Left cardiac atrium (tissue), 4 donors: ENCODE measurements around the gene CHST1. TPM values are rescaled to one million over a fixed set of nuclear protein-coding genes. Genes with fewer than 3 reads are reported as not detected.

Experiments used
- ATAC-seq, 2 donors: fragments of 200-7000 bp; cut with Tn5 transposase; one replicate each; pipeline ENCODE4 v1.9.1; 2020; ENCODE audit warnings: mild to moderate bottlenecking in 2 of 2, moderate library complexity in 2 of 2
- DNase-seq: peaks from one replicate; pipeline ENCODE4 v3.0.0-alpha.2; 2020
- intact Hi-C, 2 donors: fragments of 100-400 bp; cut with DNase I; formaldehyde crosslinking; loops; one replicate each; pipeline versions ENCODE4 v1.14.1 to v1.15.1; 2022 to 2023
- total RNA-seq, 2 donors: library from RNA; stranded (reverse); fragmentation: NEBNext Ultra II Directional; extraction: Animal tissue kit (Norgen Biotek cat#: 25700); gene quantifications; one replicate each; pipeline ENCODE4 v1.2.1, GENCODE V29; 2021
- donor health status: DM: no; HTN: yes; CAD: no.
- donor health status: DM: no; HTN: yes; CAD: no; lungs with severe emphysema.
- donor health status: DM: yes; HTN: yes; CAD: no.
- donor health status: Dilated cardiomyopathy.

CHST1 gene
- total RNA-seq, 2 donors from 2014 or later, result 3.2 to 3.5 TPM

GRCh38 chr11:45662665-45663485 is 2.5 kb downstream of the CHST1 start:
- no peak for DNase-seq
- no peak for ATAC-seq
- intact Hi-C loops, result loop anchor here in 1 of 2 donors (5.0 kb wide), 1 partner anchor 109 kb away; no protein-coding TSS in a partner anchor

- intact Hi-C loops, result loop anchor here in 1 of 2 donors (5.0 kb wide), 1 partner anchor 110 kb away; no protein-coding TSS in a partner anchor
- no peak for DNase-seq
- ATAC-seq, result no peak
Observed at GRCh38 chr11:45662096-45662664, 3.2 kb downstream of the CHST1 start.

GRCh38 chr11:45661439-45662055 is 3.9 kb downstream of the CHST1 start:
- intact Hi-C loops, result loop anchor here in 1 of 2 donors (5.0 kb wide), 1 partner anchor 111 kb away; no protein-coding TSS in a partner anchor
- no peak for DNase-seq
- no peak for ATAC-seq

GRCh38 chr11:45660729-45661438 is 4.5 kb downstream of the CHST1 start:
- intact Hi-C loops, result loop anchor here in 1 of 2 donors (5.0 kb wide), 1 partner anchor 111 kb away; no protein-coding TSS in a partner anchor
- DNase-seq (no peak), ATAC-seq (no peak)

GRCh38 chr11:45659818-45660160 is 5.6 kb downstream of the CHST1 start:
- no peak for ATAC-seq
- DNase-seq, result no peak

GRCh38 chr11:45659031-45659817 is 6.2 kb downstream of the CHST1 start:
- ATAC-seq (no peak), DNase-seq (no peak)
- intact Hi-C loops, result loop anchor here (5.0 to 10.0 kb wide), 5 partner anchors 104 to 287 kb away; no protein-coding TSS in a partner anchor

More at GRCh38 chr11:45659818-45660160, 5.6 kb downstream of the CHST1 start:
- intact Hi-C loops, result loop anchor here (5.0 to 10.0 kb wide), 6 partner anchors 105 to 287 kb away; no protein-coding TSS in a partner anchor

- intact Hi-C loops, result loop anchor here (5.0 to 10.0 kb wide), 5 partner anchors 104 to 286 kb away; no protein-coding TSS in a partner anchor
- ATAC-seq, result peak; percentile 85 to 90
- peak; percentile 90 for DNase-seq
Observed at GRCh38 chr11:45658292-45658991, 7.0 kb downstream of the CHST1 start.

- ATAC-seq (no peak), DNase-seq (no peak)
- intact Hi-C loops, result loop anchor here (5.0 to 10.0 kb wide), 5 partner anchors 103 to 285 kb away; no protein-coding TSS in a partner anchor
Observed at GRCh38 chr11:45657496-45658260, 7.7 kb downstream of the CHST1 start.

- no peak for ATAC-seq
- intact Hi-C loops, result loop anchor here (5.0 to 10.0 kb wide), 5 partner anchors 101 to 284 kb away; no protein-coding TSS in a partner anchor
- DNase-seq, result no peak
Observed at GRCh38 chr11:45655831-45656230, 9.6 kb downstream of the CHST1 start.

- DNase-seq, result peak; percentile 81
- intact Hi-C loops, result loop anchor here (5.0 to 10.0 kb wide), 5 partner anchors 101 to 283 kb away; no protein-coding TSS in a partner anchor
- ATAC-seq, result peak; percentile 47 to 65
Observed at GRCh38 chr11:45655347-45655756, 10.1 kb downstream of the CHST1 start.

GRCh38 chr11:45655012-45655283 is 10.5 kb downstream of the CHST1 start:
- DNase-seq, result no peak
- intact Hi-C loops, result loop anchor here (5.0 to 10.0 kb wide), 5 partner anchors 100 to 283 kb away; no protein-coding TSS in a partner anchor
- no peak for ATAC-seq

GRCh38 chr11:45654231-45655011 is 11.0 kb downstream of the CHST1 start:
- intact Hi-C loops, result loop anchor here (5.0 to 10.0 kb wide), 5 partner anchors 100 to 282 kb away; no protein-coding TSS in a partner anchor
- DNase-seq, result no peak
- no peak for ATAC-seq

GRCh38 chr11:45653277-45653676 is 12.1 kb downstream of the CHST1 start:
- intact Hi-C loops, result loop anchor here (10.0 kb wide), 4 partner anchors 98 to 278 kb away; no protein-coding TSS in a partner anchor
- ATAC-seq, result no peak
- DNase-seq, result no peak

- no peak for DNase-seq
- no peak for ATAC-seq
- intact Hi-C loops, result loop anchor here (10.0 kb wide), 4 partner anchors 98 to 278 kb away; no protein-coding TSS in a partner anchor
Observed at GRCh38 chr11:45652781-45653180, 12.6 kb downstream of the CHST1 start.

- DNase-seq (no peak), ATAC-seq (no peak)
- intact Hi-C loops, result loop anchor here (10.0 kb wide), 4 partner anchors 97 to 277 kb away; no protein-coding TSS in a partner anchor
Observed at GRCh38 chr11:45651841-45652749, 13.3 kb downstream of the CHST1 start.
